Panc1 (cell line): ENCODE measurements around the gene ALOX5. TPM values are rescaled to one million over a fixed set of nuclear protein-coding genes. Genes with fewer than 3 reads are reported as not detected.

Experiments
- ATAC-seq: fragments of 200-7000 bp; cut with Tn5 transposase; 2 replicates; pipeline ENCODE4 v1.9.1; 2020; ENCODE audit warnings: mild to moderate bottlenecking, moderate library complexity
- BruUV-seq: library from RNA; stranded (reverse); fragments of 400-500 nt; replicated peaks from 2 replicates; lab custom pipeline; 2021; lab: Mats Ljungman, UMichigan
- CTCF ChIA-PET: fragments of 300-600 bp; sonication (Branson Sonifier 250); formaldehyde crosslinking; loops from one replicate; lab custom pipeline; 2022; ENCODE audit warnings: antibody characterized with exemption; lab: Charles Lee
- POLR2A ChIA-PET: fragments of 300-600 bp; sonication (Branson Sonifier 250); formaldehyde crosslinking; loops from one replicate; lab custom pipeline; 2022; ENCODE audit warnings: antibody characterized with exemption; lab: Charles Lee
- DNase-seq: peaks from one replicate; pipeline ENCODE4 v3.0.0-alpha.2; 2010; ENCODE audit warnings: low read depth, low spot score
- H3K27ac ChIP-seq: 2 replicates; pipeline ENCODE4 v1.5.1; 2011; ENCODE audit warnings: mild to moderate bottlenecking, low read length, inconsistent platforms
- H3K27me3 ChIP-seq: fragments of 200-500 bp; sonication (Bioruptor generic); 2 replicates; pipeline ENCODE4 v1.6.0; 2014; ENCODE audit warnings: low read length, inconsistent platforms; ENCODE audit not compliant: control insufficient read depth, insufficient read depth
- H3K36me3 ChIP-seq: fragments of 200-500 bp; sonication (Bioruptor generic); 2 replicates; pipeline ENCODE4 v1.5.1; 2014; ENCODE audit warnings: inconsistent platforms, mild to moderate bottlenecking, low read length, moderate library complexity; ENCODE audit not compliant: control insufficient read depth, insufficient read depth
- H3K4me1 ChIP-seq: 2 replicates; pipeline ENCODE4 v1.5.1; 2011; ENCODE audit warnings: inconsistent platforms, mild to moderate bottlenecking, low read length, moderate library complexity; ENCODE audit not compliant: control insufficient read depth, insufficient read depth
- H3K4me3 ChIP-seq, 2 experiments: 2 replicates each; pipeline ENCODE4 v1.5.1; 2011 to 2012; ENCODE audit warnings: low read depth in 2 of 2, low read length in 2 of 2, mild to moderate bottlenecking in 2 of 2, inconsistent platforms in 1 of 2, moderate library complexity in 1 of 2
- H3K9me3 ChIP-seq: fragments of 200-500 bp; sonication (Bioruptor generic); 2 replicates; pipeline ENCODE4 v1.5.1; 2014; ENCODE audit warnings: low read depth, mild to moderate bottlenecking, inconsistent platforms, low read length, moderate library complexity; ENCODE audit not compliant: control insufficient read depth, insufficient read depth
- POLR2AphosphoS5 ChIP-seq: IDR thresholded peaks from 2 replicates; pipeline ENCODE4 v1.6.1; 2012; ENCODE audit warnings: mild to moderate bottlenecking, low read depth, low read length, moderate library complexity
- SIN3A ChIP-seq: IDR thresholded peaks from 2 replicates; pipeline ENCODE4 v1.6.1; 2012; ENCODE audit warnings: low read depth, mild to moderate bottlenecking, low read length, moderate library complexity, borderline replicate concordance; ENCODE audit not compliant: insufficient read depth
- TCF7L2 ChIP-seq: IDR thresholded peaks from 2 replicates; pipeline ENCODE4 v1.6.1; 2011; ENCODE audit warnings: mild to moderate bottlenecking, low read depth, low read length, inconsistent platforms
- in situ Hi-C: cut with HindIII; loops from 2 replicates; pipeline ENCODE4 v1.10.0; 2016; ENCODE audit warnings: low sequenced_read_pairs, low pct_unique_long_range_greater_than_20kb
- intact Hi-C: fragments of 100-400 bp; cut with micrococcal nuclease; formaldehyde crosslinking; loops from one replicate; pipeline ENCODE4 v1.10.0; 2022; ENCODE audit not compliant: unreplicated experiment
- total RNA-seq: library from RNA; stranded (reverse); gene quantifications from one replicate; pipeline ENCODE4 v1.2.1, GENCODE V29; 2021; ENCODE audit not compliant: unreplicated experiment
- TF ChIP-seq, protein P1 (sequence below), 2 experiments: IDR thresholded peaks; 2 replicates each; pipeline ENCODE4 v1.6.1; 2011 to 2012; ENCODE audit warnings: low read depth in 2 of 2, control low read depth in 1 of 2, low read length in 1 of 2, mild to moderate bottlenecking in 1 of 2, moderate library complexity in 1 of 2; ENCODE audit not compliant: insufficient read depth in 1 of 2
- TF ChIP-seq, protein P2 (sequence below): fragments of 450-650 bp; IDR thresholded peaks from 2 replicates; pipeline ENCODE4 v1.5.1; 2017; ENCODE audit warnings: mild to moderate bottlenecking

The ALOX5 gene
- total RNA-seq, 1 experiment from 2014 or later, result 0.82 TPM

DNA sequence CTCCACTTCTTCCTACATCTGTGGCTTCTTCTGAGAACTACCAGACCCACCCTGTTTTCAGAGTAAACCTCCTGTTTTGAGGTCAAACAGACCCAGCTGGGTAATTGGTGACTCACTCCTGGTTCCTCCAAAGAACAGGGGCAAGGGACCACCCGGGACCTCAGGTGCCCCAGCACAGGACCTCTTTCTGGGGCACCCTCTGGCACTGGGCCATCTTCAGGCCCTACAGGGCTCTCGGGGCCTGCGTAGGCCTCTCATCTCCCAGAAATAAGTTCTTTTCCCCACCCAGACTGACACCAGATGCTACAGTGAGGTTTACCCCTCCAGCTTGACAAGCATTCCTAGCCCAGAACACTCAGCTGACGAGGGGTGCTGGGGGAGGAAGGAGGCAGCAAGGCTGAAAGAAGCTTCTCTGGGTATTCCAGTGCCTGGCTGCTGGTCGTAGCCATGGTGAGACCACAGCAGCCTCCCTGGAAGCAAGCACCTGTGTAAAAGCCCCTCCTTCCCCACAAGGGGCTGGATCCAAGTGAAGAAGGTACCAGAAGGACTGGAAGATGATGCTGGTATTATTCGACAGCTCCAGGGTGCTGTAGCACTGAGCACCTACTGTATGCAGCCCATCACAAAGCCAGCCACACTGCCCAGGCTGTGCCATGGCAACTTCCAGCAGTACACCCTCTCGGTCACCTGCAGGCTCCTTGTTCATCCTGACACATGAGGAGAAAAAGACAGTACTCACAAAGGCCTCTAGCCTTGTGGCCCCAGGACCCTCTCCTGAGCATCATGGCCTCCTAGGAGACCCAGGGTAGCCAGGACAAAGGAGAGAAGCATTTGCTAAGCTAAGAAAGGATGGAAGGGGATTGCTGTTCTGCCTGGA lies 47.4 kb downstream of the ALOX5 start:
- no peak for ATAC-seq
- POLR2A ChIA-PET, result no interaction called here

GRCh38 chr10:45422207-45422865 lies 48.3 kb downstream of the ALOX5 start:
- intact Hi-C loops (loop anchor here (10.0 kb wide), 1 partner anchor 168 kb away; no protein-coding TSS in a partner anchor), in situ Hi-C loops (no loop called here)
- ChIA-PET POLR2A (no interaction called here), CTCF (no interaction called here)
- TF ChIP-seq, protein P1, sequence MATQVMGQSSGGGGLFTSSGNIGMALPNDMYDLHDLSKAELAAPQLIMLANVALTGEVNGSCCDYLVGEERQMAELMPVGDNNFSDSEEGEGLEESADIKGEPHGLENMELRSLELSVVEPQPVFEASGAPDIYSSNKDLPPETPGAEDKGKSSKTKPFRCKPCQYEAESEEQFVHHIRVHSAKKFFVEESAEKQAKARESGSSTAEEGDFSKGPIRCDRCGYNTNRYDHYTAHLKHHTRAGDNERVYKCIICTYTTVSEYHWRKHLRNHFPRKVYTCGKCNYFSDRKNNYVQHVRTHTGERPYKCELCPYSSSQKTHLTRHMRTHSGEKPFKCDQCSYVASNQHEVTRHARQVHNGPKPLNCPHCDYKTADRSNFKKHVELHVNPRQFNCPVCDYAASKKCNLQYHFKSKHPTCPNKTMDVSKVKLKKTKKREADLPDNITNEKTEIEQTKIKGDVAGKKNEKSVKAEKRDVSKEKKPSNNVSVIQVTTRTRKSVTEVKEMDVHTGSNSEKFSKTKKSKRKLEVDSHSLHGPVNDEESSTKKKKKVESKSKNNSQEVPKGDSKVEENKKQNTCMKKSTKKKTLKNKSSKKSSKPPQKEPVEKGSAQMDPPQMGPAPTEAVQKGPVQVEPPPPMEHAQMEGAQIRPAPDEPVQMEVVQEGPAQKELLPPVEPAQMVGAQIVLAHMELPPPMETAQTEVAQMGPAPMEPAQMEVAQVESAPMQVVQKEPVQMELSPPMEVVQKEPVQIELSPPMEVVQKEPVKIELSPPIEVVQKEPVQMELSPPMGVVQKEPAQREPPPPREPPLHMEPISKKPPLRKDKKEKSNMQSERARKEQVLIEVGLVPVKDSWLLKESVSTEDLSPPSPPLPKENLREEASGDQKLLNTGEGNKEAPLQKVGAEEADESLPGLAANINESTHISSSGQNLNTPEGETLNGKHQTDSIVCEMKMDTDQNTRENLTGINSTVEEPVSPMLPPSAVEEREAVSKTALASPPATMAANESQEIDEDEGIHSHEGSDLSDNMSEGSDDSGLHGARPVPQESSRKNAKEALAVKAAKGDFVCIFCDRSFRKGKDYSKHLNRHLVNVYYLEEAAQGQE (IDR thresholded peaks at IDR 0.05; ENCODE audit: insufficient read depth in 1 of 2, low read depth in 2 of 2, low read length in 1 of 2), result no peak
- TF ChIP-seq, protein P2, sequence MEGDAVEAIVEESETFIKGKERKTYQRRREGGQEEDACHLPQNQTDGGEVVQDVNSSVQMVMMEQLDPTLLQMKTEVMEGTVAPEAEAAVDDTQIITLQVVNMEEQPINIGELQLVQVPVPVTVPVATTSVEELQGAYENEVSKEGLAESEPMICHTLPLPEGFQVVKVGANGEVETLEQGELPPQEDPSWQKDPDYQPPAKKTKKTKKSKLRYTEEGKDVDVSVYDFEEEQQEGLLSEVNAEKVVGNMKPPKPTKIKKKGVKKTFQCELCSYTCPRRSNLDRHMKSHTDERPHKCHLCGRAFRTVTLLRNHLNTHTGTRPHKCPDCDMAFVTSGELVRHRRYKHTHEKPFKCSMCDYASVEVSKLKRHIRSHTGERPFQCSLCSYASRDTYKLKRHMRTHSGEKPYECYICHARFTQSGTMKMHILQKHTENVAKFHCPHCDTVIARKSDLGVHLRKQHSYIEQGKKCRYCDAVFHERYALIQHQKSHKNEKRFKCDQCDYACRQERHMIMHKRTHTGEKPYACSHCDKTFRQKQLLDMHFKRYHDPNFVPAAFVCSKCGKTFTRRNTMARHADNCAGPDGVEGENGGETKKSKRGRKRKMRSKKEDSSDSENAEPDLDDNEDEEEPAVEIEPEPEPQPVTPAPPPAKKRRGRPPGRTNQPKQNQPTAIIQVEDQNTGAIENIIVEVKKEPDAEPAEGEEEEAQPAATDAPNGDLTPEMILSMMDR, result no peak
- TF ChIP-seq POLR2AphosphoS5 (no peak), SIN3A (no peak), TCF7L2 (no peak)
- DNase-seq (no peak), ATAC-seq (0 out of 2 replicates have a peak, but pooled peaks have one; percentile 7)
- no peaks in the 10 kb centered on the region for H3K27me3 ChIP-seq
- BruUV-seq, result no TSS peak
- no peak overlapping the region for H3K4me3 ChIP-seq
- no peaks in the 10 kb centered on the region for H3K4me1 ChIP-seq
- H3K36me3 ChIP-seq, result no peaks in the 10 kb centered on the region
- H3K27ac ChIP-seq, result no peak overlapping the region
- H3K9me3 ChIP-seq, result no peaks in the 10 kb centered on the region

More for the DNA sequence above, 47.4 kb downstream of the ALOX5 start:
- Histone ChIP-seq H3K4me1 (no peaks in the 10 kb centered on the region), H3K9me3 (no peaks in the 10 kb centered on the region), H3K27ac (no peak overlapping the region), H3K27me3 (no peaks in the 10 kb centered on the region), H3K4me3 (no peak overlapping the region), H3K36me3 (no peaks in the 10 kb centered on the region)
- in situ Hi-C loops (no loop called here), intact Hi-C loops (loop anchor here (10.0 kb wide), 1 partner anchor 167 kb away; no protein-coding TSS in a partner anchor)
- CTCF ChIA-PET, result no interaction called here
- no peak for DNase-seq
- BruUV-seq, result no TSS peak
- TF ChIP-seq TCF7L2, result no peak
- no peak for TF ChIP-seq SIN3A
- TF ChIP-seq, protein P2, result no peak
- TF ChIP-seq, protein P1 (IDR thresholded peaks at IDR 0.05; ENCODE audit: insufficient read depth in 1 of 2, low read depth in 2 of 2, low read length in 1 of 2), result no peak
- no peak for TF ChIP-seq POLR2AphosphoS5
